ENCODE data around the gene POLD1. TPM values are rescaled to one million over a fixed set of nuclear protein-coding genes. Genes with fewer than 3 reads are reported as not detected.
A peak's percentile ranks its signal among the peaks of the same experiment; 100 is the strongest.

The POLD1 gene
- total and polyA plus RNA-seq, 2 of the 13 experiments (the other 11 are each of a cell fraction or from before 2014, with no cell fraction given) = 17.4 to 54.0 TPM

- TF ChIP-seq IRF9 (CRISPR knock-in tag; IDR thresholded peaks at IDR 0.05; ENCODE audit: borderline replicate concordance) (no peak), CBX1 (IDR thresholded peaks at IDR 0.05; ENCODE audit: low read depth) (no peak), SNAPC2 (CRISPR knock-in tag; IDR thresholded peaks at IDR 0.05) (no peak), ZNF34 (CRISPR knock-in tag; IDR thresholded peaks at IDR 0.05; ENCODE audit: borderline replicate concordance) (no peak), ZNF687 (CRISPR knock-in tag; IDR thresholded peaks at IDR 0.05) (peak; percentile 42), KLF12 (CRISPR knock-in tag; IDR thresholded peaks at IDR 0.05; ENCODE audit: borderline replicate concordance) (no peak), HMG20B (CRISPR knock-in tag; conservative IDR thresholded peaks at IDR 0.05) (no peak), ZNF563 (CRISPR knock-in tag; IDR thresholded peaks at IDR 0.05) (0 out of 2 replicates have a peak, but pooled peaks have one; percentile 26), IKZF5 (CRISPR knock-in tag; IDR thresholded peaks at IDR 0.05) (0 out of 2 replicates have a peak, but pooled peaks have one; percentile 25), KDM2A (CRISPR knock-in tag; IDR thresholded peaks at IDR 0.05; ENCODE audit: borderline replicate concordance, low read depth) (peak; percentile 62; the same call in 1 of the 2 replicates)
- TF ChIP-seq, protein P1, sequence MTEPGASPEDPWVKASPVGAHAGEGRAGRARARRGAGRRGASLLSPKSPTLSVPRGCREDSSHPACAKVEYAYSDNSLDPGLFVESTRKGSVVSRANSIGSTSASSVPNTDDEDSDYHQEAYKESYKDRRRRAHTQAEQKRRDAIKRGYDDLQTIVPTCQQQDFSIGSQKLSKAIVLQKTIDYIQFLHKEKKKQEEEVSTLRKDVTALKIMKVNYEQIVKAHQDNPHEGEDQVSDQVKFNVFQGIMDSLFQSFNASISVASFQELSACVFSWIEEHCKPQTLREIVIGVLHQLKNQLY (CRISPR knock-in tag; IDR thresholded peaks at IDR 0.05) = no peak
- TF ChIP-seq, protein P2, sequence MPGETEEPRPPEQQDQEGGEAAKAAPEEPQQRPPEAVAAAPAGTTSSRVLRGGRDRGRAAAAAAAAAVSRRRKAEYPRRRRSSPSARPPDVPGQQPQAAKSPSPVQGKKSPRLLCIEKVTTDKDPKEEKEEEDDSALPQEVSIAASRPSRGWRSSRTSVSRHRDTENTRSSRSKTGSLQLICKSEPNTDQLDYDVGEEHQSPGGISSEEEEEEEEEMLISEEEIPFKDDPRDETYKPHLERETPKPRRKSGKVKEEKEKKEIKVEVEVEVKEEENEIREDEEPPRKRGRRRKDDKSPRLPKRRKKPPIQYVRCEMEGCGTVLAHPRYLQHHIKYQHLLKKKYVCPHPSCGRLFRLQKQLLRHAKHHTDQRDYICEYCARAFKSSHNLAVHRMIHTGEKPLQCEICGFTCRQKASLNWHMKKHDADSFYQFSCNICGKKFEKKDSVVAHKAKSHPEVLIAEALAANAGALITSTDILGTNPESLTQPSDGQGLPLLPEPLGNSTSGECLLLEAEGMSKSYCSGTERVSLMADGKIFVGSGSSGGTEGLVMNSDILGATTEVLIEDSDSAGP (CRISPR knock-in tag; IDR thresholded peaks at IDR 0.05; ENCODE audit: borderline replicate concordance) = no peak
- TF ChIP-seq, protein P3, sequence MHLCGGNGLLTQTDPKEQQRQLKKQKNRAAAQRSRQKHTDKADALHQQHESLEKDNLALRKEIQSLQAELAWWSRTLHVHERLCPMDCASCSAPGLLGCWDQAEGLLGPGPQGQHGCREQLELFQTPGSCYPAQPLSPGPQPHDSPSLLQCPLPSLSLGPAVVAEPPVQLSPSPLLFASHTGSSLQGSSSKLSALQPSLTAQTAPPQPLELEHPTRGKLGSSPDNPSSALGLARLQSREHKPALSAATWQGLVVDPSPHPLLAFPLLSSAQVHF (CRISPR knock-in tag; IDR thresholded peaks at IDR 0.05) = no peak
- TF ChIP-seq, protein P4, sequence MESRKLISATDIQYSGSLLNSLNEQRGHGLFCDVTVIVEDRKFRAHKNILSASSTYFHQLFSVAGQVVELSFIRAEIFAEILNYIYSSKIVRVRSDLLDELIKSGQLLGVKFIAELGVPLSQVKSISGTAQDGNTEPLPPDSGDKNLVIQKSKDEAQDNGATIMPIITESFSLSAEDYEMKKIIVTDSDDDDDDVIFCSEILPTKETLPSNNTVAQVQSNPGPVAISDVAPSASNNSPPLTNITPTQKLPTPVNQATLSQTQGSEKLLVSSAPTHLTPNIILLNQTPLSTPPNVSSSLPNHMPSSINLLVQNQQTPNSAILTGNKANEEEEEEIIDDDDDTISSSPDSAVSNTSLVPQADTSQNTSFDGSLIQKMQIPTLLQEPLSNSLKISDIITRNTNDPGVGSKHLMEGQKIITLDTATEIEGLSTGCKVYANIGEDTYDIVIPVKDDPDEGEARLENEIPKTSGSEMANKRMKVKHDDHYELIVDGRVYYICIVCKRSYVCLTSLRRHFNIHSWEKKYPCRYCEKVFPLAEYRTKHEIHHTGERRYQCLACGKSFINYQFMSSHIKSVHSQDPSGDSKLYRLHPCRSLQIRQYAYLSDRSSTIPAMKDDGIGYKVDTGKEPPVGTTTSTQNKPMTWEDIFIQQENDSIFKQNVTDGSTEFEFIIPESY (CRISPR knock-in tag; IDR thresholded peaks at IDR 0.05) = 0 out of 2 replicates have a peak, but pooled peaks have one; percentile 10
- TF ChIP-seq, protein P5, sequence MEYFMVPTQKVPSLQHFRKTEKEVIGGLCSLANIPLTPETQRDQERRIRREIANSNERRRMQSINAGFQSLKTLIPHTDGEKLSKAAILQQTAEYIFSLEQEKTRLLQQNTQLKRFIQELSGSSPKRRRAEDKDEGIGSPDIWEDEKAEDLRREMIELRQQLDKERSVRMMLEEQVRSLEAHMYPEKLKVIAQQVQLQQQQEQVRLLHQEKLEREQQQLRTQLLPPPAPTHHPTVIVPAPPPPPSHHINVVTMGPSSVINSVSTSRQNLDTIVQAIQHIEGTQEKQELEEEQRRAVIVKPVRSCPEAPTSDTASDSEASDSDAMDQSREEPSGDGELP (IDR thresholded peaks at IDR 0.05; ENCODE audit: borderline replicate concordance, low read depth) = no peak
Measured at GRCh38 chr19:50461066-50461875, 77.1 kb downstream of the POLD1 start (continued).

Data from HepG2 (cell line).